NCI-H2107 treated with DMSO at 0.1 percent for 48 hours (cell line): ENCODE data around the gene PITRM1.

ENCODE experiments used
- DNase-seq: peaks from one replicate; lab custom pipeline; 2025; ENCODE audit not compliant: unreplicated experiment; lab: John Stamatoyannopoulos, UW

Gene PITRM1

DNA sequence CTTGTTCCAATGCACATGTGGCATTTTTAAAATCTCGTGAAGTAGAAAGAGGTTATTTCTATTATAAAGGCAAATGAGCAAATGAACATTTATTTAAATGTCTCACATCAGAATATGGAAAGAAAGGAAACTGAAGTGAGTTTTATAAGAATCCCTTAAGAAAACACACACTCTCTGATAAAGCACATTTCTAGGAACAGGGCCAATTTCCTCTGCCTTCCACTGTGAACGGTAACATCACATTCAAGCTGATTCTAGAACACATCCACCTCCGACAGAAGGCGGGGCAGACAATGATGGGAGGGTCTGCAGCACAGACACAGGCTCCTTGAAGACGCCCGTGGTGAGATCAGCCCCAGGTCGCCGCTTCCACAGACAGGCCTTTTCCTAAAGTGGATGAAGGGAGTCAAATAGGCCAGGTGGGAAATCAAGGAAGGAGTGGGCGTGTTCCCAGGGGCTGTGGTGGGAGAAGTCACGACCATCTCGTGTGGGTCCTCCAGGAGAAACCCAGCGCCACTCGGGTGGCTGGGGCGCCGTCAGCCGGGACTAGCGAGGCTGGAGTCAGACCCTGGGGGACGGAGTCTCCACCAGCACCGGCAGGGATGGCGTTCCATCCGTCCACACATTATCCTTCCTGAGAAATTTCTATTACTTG, 31.1 kb downstream of the PITRM1 start:
- DNase-seq: no peak

DNA sequence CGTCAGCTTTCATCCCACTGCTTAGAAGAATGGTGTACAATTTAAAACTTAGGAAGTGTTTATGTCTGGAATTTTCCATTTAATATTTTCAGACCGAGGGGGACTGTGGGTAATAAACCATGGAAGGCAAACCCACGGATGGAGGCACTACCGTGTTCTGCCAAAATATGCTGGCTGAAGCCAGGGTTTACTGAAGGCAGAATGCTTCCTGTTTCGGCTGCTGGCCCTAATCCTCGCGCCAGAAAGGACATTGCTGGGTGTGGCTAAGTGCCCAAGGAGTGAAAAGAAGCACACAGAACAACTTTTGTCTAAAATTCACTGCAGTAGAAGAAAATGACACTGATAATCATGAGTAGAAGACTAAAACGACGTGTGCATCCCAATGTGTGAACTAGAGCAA, 32.3 kb downstream of the PITRM1 start:
- DNase-seq: no peak

DNA sequence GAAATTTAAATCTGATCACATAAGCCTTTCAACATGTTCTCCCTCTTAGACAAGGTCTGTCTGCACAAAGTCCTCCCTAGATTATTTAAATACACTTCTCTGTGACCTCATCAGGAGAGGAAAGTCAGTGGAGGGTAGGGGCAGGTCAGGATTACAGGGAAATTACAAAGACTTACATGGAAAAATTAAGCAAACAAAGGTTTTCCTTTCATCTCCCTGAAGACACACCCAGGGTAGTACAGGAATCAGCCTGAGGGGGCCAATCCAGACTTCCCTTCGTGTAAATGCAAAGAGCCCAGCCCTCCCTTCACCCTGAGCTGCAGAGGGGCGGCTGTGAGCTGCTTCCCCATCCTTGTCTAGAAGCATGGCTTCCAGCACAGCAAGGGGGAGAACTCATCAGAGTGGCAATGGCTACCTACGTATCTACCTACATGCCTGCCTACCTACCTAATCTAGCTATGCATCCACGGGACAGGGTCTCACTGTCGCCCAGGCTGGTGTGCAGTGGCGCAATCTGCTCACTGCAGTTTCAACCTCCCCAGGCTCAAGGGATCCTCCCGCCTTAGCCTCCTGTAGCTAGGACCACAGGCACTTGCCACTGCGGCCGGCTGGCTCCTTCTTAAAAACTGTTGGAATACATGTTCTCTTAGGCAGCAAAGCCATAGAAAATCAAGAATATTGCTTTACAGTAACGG, 33.2 kb downstream of the PITRM1 start:
- DNase-seq: no peak

DNA sequence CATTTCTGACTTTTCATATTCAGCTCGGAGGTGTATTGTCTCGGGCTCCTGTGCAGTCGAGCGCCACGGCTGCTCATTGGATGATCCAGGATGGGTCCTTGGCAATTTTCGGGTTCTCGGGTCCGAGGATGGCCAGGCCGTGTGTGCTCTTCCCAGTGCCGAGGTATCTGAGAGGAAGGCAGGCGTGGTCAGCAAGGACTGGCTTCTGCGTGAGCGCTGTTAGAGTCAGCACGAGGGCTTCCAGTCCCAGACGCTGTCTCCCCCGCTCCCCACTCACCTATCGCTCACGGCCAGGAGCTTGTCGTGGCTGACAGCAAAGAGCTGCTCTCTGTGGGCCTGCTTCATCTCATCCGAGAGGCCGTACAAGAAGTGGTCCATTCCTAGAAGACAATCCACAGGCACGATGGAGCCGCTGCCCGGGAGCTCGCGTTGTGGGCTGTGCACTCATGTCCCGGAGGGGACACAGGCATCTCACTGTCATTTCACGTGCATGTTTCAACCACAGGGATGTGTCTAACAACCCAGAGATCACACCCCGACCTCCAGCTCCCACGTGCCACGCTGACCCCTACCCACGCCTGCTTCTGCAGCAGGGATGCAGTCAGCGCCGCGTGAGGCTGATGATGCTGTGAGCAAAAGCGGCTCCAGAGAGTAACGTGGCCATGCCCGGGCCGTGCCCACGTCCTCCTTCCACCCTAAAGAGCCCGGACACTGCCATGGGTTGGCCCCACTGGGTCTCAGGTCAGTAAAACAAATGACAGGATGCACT, 34.4 kb downstream of the PITRM1 start:
- DNase-seq: no peak

DNA sequence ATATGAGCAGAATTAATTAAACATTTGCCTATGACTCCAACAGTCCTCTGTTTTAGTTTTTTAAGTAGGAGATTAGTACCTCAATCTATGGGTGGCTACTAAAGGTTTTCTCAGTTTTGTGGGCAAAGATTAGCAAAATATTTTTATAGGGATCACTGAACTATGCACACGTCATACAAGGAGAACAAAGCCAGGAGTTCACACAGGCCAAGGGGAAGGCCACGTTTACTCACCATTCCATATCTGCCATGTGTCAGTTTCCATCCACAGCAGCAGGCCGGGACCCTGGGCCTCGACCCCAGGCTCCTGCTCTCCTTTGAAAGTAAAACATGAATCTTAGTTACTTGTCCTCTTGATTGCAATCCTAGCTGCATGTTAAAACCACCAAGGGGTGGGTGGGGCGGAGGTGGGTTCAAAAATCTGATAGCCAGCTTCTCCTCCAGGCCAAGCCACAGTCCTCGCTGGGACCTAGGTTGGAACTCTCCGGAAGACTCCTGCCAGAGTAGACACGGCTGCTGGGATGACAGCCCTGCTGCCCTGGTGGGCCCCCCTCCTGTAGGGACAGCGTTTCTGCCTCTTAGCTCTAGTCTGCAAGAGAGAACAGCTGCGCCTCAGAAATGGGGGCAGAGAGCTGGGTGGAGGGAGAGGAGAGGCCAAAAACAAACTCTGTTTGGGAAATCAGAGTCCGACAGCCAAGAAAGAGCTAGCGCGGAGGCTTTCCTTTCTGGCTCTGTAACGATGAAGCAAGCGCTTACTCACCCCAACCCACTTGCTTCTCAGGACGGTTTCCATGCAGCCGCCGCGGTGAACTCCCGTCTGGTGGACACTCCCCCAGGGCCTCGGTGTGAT, 35.6 kb downstream of the PITRM1 start:
- DNase-seq: no peak

DNA sequence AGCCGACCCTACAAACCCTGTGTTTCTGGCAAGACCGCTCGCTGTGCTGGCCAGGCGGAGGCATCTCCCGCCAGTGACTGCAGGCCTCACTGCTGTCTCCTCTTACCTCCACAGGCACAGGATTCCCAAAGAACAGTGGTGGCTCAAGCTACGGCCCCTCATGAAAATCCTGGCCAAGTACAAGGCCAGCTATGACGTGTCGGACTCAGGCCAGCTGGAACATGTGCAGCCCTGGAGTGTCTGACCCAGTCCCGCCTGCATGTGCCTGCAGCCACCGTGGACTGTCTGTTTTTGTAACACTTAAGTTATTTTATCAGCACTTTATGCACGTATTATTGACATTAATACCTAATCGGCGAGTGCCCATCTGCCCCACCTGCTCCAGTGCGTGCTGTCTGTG, 36.2 kb downstream of the PITRM1 start:
- DNase-seq: no peak

DNA sequence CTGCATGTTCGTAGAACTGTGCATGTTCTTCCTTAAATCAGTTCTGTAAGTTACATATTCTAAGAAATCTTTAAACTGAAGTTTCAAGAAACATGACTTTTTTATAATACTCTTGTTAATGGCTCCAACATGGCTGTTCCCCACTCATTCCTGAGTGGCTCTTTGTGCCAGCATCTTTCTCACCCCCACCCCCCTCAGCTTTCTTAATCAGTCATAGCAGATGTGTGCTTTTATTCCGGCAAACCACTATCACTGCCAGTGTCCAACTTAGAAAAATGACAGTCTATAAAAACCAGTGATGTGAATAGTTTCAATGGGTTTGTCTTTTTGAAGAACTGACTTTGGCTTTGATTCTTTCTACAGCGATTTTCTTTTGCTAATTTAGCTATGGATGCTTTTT, 37.6 kb downstream of the PITRM1 start:
- DNase-seq: no peak

DNA sequence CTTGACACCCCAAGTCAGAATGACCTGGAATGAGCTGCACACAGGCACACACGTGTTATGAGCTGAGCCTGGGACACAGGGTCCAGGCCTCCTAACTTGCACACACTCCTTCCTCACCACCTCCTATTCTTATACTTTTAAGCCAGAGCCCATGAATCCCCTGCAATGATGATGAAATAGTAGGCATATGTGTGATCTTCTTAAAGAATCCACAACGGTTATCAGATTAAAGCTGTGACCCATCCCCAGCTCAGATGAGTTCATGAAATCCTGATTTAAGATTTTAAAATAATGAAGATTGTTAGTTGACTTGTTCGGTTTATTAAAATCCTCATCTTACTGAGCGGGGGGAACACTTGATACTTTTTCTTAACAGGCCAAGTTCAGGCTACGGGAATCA, 38.6 kb downstream of the PITRM1 start:
- no peak for DNase-seq

DNA sequence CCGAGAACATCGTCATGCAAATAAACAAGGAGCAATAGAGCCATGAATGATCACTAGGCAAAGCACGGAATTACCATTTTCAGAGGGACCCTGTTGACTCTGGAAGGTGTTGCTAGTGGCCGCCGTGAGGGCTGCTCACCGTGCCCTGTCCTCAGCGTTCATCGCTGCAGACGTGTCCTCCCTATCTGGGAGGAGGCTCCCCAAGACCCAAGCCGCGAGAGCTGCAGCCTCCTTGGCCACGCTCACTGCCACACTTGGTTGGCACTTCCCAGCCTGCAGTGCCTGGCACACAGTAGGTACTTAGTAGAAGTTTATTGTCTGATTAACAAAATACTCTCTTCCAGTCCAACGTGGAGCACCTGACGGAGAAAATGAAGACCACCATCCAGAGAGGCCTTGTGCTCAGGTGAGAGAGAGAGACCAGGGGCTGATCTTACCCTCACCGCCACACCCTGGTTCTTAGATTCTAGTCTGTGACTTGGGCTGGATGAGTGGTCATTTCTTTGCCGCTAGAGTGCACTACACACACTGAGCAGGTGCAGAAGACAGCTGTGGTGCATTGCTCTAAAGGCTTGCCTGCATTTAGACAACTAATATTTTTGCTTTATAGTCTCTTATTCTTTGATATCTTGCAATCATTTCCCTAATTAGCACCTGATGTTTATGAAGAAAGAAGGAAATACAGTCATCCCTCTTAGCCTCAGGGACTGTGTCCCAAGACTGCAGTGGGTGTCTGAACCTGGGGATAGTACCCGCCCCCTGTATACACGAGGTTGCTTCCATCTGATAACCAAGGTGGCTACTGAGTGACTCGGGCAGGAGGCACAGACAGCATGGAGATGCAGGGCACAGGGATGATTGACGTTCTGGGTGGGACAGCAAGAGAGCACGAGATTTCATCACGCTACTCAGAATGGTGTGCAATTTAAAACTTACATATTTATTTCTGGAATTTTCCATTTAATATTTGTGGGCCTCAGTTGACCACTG, 40.3 kb downstream of the PITRM1 start:
- DNase-seq: no peak

DNA sequence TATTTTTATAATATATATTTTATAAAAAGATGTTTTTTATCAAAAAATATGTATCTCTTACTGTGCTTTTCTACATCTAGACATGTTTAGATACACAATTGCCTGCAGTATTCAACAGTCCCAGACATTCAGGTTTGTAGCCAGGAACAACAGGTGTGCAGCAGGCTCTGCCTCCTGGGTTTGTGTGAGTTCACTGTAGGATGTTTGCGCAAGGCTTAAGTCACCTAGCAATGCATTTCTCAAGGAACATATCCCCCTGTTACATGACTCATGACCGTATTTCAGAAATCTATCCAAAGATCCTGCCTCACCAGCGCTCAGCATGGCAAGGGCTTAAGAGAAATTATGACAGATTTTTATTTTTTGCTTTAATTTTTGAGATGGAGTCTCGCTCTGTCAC, 41.5 kb downstream of the PITRM1 start:
- DNase-seq: no peak

DNA sequence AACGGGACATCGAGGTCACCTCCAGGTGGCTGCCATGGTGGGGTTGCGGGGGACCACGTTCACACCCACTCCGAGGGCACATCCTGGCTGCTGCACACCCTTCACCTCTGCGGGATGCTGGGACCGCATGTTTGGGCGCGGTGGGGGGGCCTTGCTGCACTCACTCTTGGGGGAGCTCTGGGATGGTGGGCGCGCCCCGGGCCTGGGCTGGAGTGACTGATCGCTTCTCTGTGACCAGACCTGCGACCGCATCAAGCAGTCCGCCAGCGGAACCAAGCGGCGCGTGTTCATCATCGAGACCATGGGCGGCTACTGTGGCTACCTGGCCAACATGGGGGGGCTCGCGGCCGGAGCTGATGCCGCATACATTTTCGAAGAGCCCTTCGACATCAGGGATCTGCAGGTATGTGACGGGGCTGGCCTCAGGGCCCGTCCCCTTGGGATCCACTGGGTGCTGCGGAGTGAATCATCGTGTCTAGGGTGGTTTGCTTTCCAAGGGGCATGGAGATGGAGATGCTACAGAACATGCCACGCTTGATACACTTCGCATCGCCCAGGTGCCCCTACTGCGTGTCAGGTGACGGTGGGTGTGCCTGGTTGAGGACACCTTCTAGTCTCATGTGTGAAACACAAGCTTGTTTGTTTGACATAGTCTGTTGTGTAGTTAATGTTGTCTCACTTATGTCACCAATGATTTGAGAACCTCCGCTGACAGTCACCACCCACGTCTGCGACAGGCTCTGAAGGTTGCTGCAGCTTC, 42.8 kb downstream of the PITRM1 start:
- DNase-seq: no peak

DNA sequence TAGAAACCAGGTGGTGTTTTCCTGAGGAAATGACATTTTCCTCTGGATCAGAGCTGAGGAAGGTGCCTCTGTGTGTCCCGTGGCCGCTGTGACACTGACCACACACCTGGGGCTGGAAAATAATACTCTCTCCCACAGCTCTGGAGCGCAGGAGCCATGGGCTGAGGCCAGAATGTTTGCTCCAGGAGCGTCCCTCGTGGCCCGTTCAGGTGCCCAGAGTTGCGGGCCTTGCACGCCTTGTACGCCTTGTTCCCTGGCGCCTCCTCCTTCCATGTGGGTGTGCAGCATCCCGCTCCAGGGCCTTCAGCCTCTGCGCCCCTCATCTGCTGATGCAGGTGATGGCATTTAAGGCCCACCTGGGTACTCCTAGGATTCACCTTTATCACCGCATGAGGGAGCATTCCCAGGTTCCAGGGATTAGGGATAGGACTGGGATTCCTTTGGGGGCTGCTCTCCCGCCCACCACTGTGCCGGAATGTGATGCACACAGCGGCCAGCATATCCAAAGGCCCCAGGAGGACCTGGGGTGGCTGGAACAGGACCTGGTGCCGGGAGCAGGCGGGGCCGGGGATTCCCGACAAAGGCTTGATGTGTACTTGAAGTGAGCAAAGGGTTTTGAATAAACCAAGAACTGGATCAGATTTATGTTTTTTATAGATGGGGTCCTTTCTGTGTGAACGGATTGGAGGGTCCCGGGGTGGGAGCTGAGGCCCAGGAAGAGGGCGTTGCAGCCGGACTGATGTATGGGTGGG, 44.0 kb downstream of the PITRM1 start:
- no peak for DNase-seq

DNA sequence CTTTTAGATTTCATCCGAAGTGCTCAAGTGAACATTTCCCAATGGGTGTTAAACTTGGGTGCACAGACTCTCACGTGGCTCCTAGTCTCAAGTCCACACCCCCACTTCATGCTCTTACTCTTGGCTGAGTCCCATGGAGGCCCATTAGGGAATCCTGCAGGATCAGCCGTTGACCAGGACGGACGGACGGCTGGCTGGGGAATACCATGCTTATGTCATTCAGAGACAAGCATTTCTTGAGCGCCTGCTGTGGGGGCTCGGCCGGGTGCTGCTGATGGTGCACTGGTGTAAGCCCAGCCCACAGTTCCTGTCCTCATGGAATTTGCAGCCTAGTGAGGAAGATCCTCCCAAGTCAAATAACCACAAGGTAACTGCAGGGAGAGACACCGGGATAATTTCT, 44.7 kb downstream of the PITRM1 start:
- no peak for DNase-seq

DNA sequence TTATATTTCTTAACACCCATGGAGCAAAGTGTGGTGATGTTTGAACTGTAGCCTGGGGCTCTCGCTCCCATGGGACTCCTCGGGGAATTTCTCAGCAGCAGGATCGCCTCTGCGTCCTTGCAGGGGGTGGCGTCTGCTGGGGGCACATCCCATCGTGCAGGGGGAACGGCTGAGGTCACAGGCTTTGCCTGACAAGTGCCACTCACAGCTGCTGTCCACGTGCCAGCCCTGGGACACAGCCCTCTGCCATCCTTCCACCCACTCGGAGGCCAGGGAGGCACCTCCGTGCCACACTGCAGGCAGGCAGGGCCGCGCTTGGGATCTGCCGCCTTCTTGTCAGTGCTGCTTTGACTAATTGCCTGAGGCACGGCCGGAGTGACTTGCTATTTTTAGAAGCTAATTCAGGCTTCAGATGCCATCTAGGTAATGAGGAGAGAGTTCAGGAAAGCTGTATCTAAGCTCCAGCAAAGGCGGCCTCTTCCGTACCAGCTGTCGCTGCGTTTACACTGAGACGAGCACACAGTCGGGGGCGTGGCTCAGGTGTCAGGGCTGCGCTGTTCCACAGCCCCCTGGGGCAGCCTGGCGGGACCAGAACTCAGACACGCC, 45.7 kb downstream of the PITRM1 start:
- peak; percentile 85 for DNase-seq

DNA sequence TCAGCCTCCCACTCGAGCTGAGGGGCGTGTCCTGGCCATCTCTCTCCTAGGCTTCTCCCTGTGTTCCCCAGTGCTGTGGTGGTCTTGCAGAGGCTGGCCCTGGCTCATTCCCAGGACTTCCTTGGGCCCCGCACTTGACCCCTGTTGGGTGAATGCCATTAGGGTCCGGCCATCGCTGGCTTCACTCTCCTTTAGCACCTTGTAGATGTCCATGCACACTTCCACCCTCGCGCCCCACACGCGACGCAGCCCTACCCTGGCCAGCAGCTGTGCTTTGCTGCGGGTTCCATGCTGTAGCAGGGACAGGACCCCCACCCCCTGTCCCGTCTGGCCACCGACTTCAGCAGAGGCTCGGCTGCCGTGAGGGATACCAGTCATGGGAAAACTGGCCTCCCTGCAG, 46.3 kb downstream of the PITRM1 start:
- DNase-seq: no peak

DNA sequence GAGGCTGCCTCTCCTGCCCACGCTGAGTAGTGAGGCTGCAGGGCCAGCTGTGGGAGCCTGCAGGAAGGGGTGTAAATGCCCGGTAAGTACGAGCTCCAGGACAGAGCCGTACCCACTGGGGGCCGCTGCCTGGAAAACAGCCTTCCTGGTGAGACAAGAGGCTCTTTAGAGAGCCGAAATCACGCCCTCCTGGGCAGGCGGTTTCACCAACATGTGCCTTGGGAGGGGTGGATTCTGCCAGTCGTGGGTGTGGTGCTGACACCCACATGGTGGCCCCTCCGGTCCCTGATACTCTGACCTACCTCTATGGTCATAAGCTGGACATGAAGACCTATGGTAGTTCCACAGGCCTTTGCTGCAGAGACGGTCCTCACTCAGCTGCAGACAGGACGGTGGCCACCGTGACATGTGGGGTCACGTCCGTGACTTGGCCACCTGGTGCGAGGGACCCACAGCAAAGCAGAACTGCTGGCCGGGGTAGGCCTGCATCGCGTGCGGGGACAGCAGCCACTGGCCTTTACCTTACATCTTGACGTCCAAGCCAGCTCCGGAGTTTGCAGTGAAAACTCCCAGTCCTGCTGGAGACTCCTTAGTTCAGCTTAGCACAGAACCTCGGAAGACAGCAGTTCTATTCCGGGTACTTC, 46.9 kb downstream of the PITRM1 start:
- no peak for DNase-seq

DNA sequence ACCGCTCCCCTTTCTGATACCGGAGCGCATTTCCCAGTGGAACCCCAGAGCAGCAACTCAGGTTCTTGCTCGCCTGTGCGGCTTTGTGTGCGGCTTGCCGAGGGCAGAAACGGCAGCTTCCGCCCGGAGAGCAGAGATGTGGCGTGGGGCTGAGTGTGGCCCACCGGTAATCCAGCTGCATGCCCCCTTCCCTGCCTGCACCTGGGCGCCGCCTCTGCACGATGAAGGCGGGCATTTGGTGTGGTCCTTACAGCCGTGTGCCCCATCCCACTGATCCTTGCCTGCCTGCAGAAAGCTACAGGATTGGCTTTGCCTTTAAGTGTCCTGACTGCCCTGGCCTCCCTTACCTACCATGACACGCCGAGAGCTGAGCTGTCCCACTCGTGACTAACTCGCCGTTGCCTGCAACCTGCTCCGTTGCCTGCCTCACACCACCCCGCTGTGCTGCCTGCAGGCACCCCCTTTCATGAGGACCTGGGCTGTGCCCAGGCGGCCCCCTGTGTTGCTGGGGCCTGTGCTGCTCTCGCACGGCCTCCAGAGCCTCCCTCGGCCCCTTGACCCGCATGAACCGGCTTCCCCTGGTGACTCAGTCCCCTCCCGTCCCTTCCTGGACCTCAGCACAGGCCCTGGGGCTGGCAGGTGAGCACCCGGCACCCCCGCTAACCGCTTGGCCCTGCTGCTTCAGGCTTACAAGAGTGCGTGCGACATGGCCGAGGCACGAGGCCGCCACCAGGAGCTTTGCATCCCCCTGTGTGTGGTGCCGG, 48.0 kb downstream of the PITRM1 start:
- no peak for DNase-seq
